ENCODE results near the gene GNS. TPM values are rescaled to one million over a fixed set of nuclear protein-coding genes. Genes with fewer than 3 reads are reported as not detected.

Gene GNS
- polyA plus RNA-seq, 1 donor from 2014 or later = 39.0 TPM

DNA sequence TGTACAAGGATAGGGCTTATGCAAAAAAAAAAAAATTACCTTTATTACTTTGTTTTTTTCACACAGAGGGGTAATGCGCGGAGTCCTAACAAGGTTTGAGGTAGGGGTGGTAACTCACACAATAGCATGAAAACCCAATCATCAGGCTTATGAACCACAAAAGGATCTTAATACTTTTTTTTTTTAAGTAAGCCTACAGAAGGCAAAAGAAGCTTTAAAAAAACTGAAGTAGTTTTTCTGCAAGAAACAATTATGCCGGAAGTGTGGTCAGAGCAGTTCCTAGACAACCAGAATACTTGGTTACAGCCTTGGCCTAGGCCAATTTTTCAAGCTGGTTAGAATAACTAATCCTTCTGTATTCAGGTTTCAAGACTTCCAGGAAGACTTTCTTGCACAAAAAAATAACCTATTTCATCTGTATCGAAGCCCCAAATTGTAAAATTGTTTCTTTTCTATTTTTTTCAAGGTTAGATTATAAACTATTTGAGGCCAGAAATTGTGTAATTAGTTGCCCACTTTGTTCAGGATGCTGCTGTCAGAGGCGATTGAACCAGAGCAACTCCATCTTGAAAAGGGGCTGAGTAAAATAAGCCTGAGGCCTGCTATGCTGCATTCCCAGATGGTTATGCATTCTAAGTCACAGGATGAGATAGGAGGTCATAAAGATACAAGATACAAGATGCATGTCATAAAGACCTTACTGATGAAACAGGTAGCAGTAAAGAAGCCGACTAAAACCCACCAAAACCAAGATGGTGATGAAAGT lies 1.8 kb upstream of the GNS start:
- Histone ChIP-seq H3K79me2 (replicated peaks; ENCODE audit: insufficient read depth, low read length) (no peaks in the 10 kb centered on the region), H3K27me3 (ENCODE audit: insufficient read depth, low read depth, low read length) (no peaks in the 10 kb centered on the region), H3K4me3 (ENCODE audit: low read length) (no peak overlapping the region), H2AFZ (ENCODE audit: low read depth, low read length) (no peak overlapping the region), H3F3A (ENCODE audit: insufficient read depth, low read length, poor library complexity, severe bottlenecking) (no peaks in the 10 kb centered on the region), H4K20me1 (ENCODE audit: insufficient read depth) (no peaks in the 10 kb centered on the region), H3K4me2 (ENCODE audit: low read length) (no peak overlapping the region), H3K9ac (ENCODE audit: low read length) (no peak overlapping the region), H3K9me2 (ENCODE audit: insufficient read depth, low read length) (no peaks in the 10 kb centered on the region), H3K36me3 (ENCODE audit: insufficient read depth, low read length) (no peaks in the 10 kb centered on the region), H3K9me3 (ENCODE audit: low read length) (no peaks in the 10 kb centered on the region), H3K27ac (ENCODE audit: low read length) (no peak overlapping the region)
- TF ChIP-seq, protein P1, sequence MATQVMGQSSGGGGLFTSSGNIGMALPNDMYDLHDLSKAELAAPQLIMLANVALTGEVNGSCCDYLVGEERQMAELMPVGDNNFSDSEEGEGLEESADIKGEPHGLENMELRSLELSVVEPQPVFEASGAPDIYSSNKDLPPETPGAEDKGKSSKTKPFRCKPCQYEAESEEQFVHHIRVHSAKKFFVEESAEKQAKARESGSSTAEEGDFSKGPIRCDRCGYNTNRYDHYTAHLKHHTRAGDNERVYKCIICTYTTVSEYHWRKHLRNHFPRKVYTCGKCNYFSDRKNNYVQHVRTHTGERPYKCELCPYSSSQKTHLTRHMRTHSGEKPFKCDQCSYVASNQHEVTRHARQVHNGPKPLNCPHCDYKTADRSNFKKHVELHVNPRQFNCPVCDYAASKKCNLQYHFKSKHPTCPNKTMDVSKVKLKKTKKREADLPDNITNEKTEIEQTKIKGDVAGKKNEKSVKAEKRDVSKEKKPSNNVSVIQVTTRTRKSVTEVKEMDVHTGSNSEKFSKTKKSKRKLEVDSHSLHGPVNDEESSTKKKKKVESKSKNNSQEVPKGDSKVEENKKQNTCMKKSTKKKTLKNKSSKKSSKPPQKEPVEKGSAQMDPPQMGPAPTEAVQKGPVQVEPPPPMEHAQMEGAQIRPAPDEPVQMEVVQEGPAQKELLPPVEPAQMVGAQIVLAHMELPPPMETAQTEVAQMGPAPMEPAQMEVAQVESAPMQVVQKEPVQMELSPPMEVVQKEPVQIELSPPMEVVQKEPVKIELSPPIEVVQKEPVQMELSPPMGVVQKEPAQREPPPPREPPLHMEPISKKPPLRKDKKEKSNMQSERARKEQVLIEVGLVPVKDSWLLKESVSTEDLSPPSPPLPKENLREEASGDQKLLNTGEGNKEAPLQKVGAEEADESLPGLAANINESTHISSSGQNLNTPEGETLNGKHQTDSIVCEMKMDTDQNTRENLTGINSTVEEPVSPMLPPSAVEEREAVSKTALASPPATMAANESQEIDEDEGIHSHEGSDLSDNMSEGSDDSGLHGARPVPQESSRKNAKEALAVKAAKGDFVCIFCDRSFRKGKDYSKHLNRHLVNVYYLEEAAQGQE (IDR thresholded peaks at IDR 0.05; ENCODE audit: borderline replicate concordance) = no peak
- TF ChIP-seq MXI1 (conservative IDR thresholded peaks at IDR 0.05; ENCODE audit: poor library complexity, severe bottlenecking) (no peak), SMC3 (conservative IDR thresholded peaks at IDR 0.05; ENCODE audit: poor library complexity) (no peak), TAF1 (IDR thresholded peaks at IDR 0.05; ENCODE audit: low read depth) (no peak), EZH2 (IDR thresholded peaks at IDR 0.05; ENCODE audit: borderline replicate concordance, insufficient read depth, low read length, poor library complexity, severe bottlenecking) (no peak), EP300 (conservative IDR thresholded peaks at IDR 0.05; ENCODE audit: poor library complexity, severe bottlenecking) (no peak)
- TF ChIP-seq, protein P2, sequence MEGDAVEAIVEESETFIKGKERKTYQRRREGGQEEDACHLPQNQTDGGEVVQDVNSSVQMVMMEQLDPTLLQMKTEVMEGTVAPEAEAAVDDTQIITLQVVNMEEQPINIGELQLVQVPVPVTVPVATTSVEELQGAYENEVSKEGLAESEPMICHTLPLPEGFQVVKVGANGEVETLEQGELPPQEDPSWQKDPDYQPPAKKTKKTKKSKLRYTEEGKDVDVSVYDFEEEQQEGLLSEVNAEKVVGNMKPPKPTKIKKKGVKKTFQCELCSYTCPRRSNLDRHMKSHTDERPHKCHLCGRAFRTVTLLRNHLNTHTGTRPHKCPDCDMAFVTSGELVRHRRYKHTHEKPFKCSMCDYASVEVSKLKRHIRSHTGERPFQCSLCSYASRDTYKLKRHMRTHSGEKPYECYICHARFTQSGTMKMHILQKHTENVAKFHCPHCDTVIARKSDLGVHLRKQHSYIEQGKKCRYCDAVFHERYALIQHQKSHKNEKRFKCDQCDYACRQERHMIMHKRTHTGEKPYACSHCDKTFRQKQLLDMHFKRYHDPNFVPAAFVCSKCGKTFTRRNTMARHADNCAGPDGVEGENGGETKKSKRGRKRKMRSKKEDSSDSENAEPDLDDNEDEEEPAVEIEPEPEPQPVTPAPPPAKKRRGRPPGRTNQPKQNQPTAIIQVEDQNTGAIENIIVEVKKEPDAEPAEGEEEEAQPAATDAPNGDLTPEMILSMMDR (IDR thresholded peaks at IDR 0.05; ENCODE audit: poor library complexity, severe bottlenecking) = no peak

DNA sequence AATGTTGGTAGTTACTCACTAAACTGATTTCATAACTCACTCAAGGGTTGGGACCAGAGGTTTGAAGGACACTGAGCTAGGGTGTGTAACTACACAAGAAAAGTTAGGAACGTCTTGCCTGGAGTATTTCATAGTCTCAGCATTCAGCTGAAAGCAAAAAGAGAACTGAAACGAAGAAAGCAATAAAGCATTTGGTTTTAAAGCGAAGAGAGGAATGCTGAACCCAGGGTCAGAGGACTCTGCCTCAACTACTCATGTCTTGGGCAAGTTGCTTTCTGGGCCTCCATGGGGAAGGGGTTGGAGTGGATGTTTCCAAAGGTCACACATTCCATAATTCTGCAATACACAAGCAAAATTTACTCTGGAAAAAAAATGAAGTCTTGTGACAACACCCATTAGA lies 1.4 kb downstream of the GNS start:
- Histone ChIP-seq H3K4me2 (ENCODE audit: low read length) (no peak overlapping the region), H3K4me3 (ENCODE audit: low read length) (peak overlapping the region; percentile 76), H3K9me2 (ENCODE audit: insufficient read depth, low read length) (no peaks in the 10 kb centered on the region), H3K79me2 (replicated peaks; ENCODE audit: insufficient read depth, low read length) (no peaks in the 10 kb centered on the region), H2AFZ (ENCODE audit: low read depth, low read length) (no peak overlapping the region), H3F3A (ENCODE audit: insufficient read depth, low read length, poor library complexity, severe bottlenecking) (no peaks in the 10 kb centered on the region), H3K9ac (ENCODE audit: low read length) (no peak overlapping the region), H3K27ac (ENCODE audit: low read length) (no peak overlapping the region), H3K9me3 (ENCODE audit: low read length) (no peaks in the 10 kb centered on the region), H4K20me1 (ENCODE audit: insufficient read depth) (no peaks in the 10 kb centered on the region), H3K36me3 (ENCODE audit: insufficient read depth, low read length) (no peaks in the 10 kb centered on the region), H3K27me3 (ENCODE audit: insufficient read depth, low read depth, low read length) (no peaks in the 10 kb centered on the region)
- no peak for TF ChIP-seq POLR2AphosphoS5 (IDR thresholded peaks at IDR 0.05)
- TF ChIP-seq, protein P2 (IDR thresholded peaks at IDR 0.05; ENCODE audit: poor library complexity, severe bottlenecking) = no peak
- no peak for TF ChIP-seq MXI1 (conservative IDR thresholded peaks at IDR 0.05; ENCODE audit: poor library complexity, severe bottlenecking)
- TF ChIP-seq EP300 (conservative IDR thresholded peaks at IDR 0.05; ENCODE audit: poor library complexity, severe bottlenecking) = no peak
- no peak for TF ChIP-seq EZH2 (IDR thresholded peaks at IDR 0.05; ENCODE audit: borderline replicate concordance, insufficient read depth, low read length, poor library complexity, severe bottlenecking)
- no peak for TF ChIP-seq RAD21 (conservative IDR thresholded peaks at IDR 0.05)
- no peak for TF ChIP-seq SMC3 (conservative IDR thresholded peaks at IDR 0.05; ENCODE audit: poor library complexity)
- no peak for TF ChIP-seq TAF1 (IDR thresholded peaks at IDR 0.05; ENCODE audit: low read depth)
